GM18520 (cell line): ENCODE results near the gene IGF2BP1.

ENCODE experiments used
- ATAC-seq: cut with Tn5 transposase; IDR thresholded peaks from one replicate; pipeline ENCODE4 v1.9.1; 2021; ENCODE audit not compliant: unreplicated experiment

Gene IGF2BP1

DNA sequence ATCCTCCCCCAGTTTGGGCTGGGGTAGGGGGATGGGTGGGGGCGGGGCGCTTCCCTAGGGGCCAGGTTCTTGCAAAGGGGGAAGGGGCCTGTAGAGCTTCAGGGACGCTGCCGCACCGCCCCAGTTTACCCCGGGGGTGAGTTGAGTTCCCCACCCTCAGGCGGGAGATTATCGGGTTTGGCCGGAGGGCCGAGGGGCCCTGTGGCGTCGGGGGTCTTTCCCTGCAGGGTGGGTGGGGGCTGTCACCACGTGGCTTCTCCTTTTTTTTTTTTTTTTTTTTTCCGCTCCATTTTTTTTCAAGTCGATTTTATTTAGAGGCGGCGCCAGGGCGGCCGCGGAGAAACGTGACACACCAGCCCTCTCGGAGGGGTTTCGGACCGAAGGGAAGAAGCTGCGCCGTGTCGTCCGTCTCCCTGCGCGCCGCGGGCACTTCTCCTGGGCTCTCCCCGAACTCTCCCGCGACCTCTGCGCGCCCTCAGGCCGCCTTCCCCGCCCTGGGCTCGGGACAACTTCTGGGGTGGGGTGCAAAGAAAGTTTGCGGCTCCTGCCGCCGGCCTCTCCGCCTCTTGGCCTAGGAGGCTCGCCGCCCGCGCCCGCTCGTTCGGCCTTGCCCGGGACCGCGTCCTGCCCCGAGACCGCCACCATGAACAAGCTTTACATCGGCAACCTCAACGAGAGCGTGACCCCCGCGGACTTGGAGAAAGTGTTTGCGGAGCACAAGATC lies at the start of gene IGF2BP1:
Gene IGF2BP1, plus strand, starts transcription at position 283 of the 724 bp plus-strand sequence. Its CDS starts 361 bp downstream, at position 644.
- ATAC-seq, result no peak

DNA sequence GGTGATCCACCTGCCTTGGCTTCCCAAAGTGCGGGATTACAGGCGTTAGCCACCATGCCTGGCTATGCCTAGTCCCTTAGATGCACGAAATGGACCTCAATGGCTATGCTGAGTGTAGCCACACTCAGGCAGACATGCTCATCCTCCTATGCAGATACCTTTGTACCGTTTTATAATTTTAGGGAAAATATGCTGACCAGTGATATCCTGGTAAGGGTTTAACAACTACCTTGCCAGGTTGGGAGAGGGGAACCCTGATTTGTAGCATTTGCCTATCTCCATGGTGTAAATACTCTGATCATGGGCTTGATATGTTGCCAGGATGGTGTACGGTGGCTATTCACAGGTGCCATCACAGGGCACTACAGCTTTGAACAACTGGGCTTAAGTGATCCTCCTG lies 45.6 kb upstream of the IGF2BP1 start:
- no peak for ATAC-seq

DNA sequence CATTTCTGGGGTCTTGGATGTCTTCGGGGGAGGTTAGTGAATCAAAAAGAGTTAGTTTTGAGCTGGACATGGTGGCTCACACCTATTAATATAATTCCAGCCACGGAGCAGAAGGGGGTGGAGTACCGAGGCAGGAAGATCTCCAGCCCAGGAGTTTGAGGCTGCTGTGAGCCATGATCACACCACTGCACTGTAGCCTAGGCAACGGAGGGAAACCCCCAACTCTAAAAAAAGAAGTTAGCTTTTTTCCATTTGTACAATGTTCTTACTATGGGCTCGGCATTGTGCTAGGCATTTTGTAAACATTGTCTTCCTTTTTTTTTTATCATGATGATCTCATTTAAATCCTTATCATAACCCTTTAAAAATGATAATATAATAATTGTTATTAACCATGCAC lies 44.3 kb upstream of the IGF2BP1 start:
- ATAC-seq, result no peak

DNA sequence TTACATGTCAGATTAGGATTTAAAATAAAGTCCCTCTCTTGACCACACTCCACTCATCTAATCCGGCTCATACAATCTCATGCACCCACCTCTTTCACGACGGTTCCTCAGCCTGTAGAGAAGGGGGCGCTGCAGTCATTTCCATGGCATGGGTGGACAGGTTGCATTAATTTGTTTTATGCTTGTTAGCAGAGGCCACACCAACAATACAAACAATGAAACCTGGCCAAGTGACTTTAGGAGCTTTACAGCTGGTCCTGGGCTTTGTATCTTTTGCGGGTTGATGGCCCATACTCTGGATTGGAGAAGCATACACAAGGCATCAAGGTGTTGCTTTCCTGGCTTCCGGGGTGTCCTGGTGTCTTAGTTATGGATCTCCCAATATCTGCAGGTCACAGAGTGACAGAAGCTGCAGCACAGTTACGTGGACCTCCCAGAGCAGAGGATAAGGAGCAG lies 42.9 kb upstream of the IGF2BP1 start:
- no peak for ATAC-seq

DNA sequence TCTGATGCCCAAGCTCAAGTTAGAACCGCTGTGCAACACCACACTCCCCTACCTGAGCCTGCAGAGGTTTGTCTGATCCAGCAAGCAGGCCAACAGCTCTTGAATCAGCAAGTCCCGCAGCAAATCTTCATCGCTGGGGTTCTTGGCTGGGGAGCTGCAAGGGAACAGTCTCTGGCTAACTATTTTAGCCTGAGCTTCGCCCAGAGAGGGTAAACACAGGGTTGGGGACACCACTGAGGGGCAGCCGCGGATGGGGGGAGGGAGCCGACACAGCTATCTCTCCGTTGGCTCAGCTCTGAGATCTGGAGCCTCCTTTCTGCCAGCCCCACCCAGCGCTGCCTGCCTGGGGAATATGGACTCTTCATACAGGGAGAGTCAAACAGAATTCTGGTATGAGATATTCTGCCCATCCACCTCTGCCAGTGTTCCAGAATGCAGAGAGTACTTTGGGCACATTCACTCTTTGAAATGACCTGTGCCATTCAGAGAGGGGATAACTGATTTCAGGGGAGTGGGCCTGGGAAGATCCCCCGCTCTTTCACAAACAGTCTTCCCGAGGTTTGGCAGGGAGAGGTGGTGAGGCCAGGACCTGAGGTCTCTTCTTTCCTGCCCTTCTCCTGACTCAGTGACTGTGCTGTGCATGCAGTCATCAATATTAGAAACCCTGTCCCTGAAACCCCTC lies 36.2 kb upstream of the IGF2BP1 start:
- ATAC-seq, result no peak

DNA sequence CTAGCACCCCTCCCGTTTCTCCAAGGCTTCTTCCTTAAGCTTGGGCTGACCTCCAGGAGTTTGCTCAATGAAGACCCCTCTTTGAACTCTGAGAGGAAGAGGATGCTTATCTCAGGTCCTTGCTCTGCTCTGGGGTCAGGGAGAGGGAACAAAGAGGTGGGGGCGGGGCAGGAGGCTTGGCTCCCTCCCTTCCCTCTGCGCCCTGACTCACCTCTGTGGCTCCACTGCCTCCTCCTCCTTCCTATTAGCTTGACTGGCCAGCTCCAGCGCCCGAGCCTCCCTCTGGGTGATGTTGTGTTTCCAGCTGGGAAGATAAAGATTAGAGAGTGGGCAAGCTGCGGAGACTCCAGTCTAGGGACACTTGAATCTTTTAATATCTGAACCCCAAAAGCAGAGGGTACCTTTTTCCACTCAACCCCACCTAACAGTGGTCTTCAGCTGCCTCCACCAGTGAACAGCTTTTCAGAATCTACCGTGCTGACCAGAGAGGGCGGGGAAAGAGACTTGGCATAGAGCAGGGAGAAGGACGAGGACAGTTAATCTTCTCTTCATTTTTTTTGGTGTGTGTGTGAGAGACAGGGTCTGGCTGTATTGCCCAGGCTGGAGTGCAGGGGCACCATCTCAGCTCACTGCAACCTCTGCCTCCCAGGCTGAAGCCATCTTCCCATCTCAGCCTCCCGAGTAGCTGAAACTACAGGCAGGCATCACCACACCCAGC lies 35.5 kb upstream of the IGF2BP1 start:
- no peak for ATAC-seq

DNA sequence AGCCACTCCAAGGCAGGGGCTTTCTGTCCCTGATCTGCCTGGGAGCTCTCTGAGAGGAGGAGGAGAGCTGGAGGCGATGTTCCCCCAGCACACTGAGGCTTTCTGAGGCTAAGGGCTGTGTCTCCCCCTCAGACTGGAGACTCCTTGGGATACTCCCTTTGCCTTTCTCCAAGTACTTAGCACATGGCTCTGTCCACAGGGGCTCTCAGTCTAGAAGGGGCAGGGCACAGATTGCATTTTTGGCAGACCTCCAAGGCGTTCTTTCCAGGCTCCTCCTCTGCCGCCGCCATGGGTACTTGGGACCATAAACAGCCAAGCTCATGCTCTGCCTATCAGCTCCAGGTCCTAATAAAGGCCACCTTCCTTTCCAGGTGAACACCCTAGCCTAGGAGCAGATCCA lies 27.0 kb upstream of the IGF2BP1 start:
- ATAC-seq, result no peak

DNA sequence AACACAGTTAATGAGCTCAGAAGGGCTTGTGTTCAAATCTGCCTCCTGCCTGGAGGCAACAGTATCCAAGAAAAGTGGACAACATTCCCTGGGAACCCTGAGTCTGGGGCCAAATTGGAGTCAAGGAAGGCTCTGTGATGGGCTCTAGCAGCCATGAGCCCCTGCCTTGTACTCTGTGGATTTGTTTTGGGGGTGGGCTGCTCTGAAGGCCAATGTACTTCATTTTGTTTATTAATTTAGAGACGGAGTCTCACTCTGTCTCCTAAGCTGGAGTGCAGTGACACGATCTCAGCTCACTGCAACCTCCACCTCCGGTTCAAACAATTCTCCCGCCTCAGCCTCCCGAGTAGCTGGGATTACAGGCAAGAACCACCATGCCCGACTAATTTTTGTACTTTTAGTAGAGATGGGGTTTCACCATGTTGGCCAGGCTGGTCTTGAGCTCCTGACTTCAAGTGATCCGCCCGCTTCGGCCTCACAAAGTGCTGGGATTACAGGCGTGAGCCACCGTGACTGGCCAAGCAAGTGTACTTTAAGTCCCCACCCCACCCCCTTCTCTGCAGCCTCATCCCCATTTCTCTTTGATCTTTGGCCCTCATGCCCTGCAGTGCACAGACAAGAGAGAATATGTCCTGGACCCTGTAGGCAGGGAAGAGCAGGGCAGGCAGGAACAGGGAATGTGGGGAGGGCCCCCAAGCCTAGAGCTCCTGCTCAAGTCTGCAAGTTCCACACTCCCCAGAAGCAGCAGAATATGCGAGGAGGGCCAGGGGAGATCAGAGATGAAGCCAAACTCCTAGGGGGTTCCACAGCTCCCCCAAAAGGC lies 26.1 kb upstream of the IGF2BP1 start:
- ATAC-seq, result no peak

DNA sequence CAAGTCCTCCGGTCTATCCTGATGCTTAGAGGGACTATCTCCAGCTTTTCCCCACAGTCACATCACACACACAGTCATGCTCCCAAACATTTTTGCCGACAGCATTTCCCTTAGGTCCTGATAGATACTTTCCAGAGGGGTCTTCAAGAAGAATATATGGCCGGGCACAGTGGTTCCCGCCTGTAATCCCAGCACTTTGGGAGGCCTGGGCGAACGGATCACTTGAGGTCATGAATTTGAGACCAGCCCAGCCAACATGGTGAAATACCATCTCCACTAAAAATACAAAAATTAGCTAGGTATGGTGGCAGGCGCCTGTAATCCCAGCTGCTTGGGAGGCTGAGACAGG lies 24.5 kb upstream of the IGF2BP1 start:
- no peak for ATAC-seq

DNA sequence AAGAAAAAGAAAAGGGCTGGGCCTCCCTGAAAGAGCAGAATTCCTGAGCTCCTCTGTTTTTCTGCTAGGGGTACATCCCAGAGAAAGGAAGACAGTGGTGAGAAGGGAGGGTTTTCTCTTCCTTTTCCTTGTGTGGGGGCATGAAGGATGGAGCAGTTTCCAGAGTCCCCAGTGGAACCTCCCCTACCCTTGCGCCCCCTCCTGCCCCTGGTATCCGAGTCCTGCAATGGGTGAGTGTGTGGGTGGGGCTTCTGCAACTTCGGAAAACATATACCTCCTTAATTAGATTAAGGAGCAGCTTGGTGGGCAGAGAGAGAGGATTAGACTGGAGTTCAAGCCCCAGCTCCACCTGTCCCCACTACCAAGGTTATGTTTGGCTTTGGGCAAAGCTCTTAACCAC lies 23.4 kb upstream of the IGF2BP1 start:
- ATAC-seq, result no peak

DNA sequence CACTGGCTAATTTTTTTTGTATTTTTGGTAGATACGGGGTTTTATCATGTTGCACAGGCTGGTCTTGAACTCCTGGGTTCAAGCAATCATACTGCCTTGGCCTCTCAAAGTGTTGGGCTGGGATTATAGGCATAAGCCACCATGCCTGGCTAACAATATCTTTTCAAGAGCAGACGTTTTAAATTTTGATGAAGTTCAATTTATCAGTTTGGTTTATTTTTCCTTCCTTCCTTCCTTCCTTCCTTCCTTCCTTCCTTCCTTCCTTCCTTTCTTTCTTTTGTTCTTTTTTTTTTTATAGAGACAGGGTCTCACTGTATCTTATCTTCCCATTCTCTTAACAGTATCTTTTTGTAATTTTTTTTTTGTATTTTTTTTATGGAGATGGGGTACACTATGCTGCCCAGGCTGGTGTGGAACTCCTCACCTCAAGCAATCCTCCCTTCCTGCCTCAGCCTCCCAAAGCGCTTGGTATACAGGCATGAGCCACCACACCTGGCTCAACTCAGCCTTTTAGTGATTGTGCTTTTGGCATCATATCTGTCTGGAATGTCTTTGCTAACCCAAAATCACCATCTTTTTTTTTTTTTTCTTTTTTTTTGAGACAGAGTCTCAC lies 15.2 kb upstream of the IGF2BP1 start:
- ATAC-seq, result no peak

DNA sequence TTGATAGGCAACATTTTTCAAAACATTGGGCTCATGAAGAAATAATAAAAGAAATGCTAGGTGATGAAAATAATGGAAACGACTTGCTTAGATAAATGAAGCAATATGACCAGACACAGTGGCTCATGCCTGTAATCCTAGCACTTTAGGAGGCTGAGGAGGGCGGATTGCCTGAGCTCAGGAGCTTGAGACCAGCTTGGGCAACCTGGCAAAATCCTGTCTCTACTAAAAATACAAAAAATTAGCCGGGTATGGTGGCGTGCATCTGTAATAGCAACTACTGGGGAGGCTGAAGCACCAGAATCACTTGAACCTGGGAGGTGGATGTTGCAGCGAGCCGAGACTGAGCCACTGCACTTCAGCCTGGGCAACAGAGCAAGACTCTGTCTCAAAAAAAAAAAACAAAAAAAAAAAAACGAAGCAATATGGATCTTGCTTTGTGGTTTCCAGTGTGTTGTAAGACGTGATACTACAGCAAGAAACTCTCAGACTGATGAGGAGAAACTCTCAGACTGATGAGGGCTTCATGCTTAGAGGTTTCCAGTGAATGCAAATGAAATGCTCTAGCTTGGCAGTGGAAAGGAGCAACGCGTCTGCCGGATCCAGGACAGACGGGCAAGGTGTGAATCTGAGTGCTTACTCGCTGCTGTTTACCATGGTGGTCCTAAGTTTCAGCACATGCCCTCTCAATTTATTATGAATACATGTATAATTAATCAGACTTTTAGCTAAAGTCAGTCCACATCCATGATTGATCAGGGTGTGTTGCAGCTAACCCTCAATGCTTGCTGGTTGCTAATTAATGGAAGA lies 11.5 kb upstream of the IGF2BP1 start:
- no peak for ATAC-seq

DNA sequence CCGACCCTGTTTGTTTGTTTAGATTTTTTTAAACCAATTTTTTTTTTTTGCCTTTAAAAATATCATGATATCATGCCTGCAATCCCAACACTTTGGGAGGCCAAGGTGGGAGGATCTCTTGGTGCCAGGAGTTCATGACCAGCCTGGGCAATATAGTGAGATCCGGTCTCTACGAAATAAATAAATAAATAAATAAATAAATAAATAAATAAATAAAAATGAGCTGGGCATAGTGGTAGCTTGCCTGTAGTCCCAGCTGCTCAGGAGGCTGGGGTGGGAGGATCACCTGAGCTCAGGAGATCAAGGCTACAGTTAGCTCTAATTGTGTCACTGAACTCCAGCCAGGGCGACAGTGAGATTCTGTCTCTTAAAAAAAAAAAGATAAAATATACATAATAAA lies 8.1 kb upstream of the IGF2BP1 start:
- ATAC-seq, result no peak

DNA sequence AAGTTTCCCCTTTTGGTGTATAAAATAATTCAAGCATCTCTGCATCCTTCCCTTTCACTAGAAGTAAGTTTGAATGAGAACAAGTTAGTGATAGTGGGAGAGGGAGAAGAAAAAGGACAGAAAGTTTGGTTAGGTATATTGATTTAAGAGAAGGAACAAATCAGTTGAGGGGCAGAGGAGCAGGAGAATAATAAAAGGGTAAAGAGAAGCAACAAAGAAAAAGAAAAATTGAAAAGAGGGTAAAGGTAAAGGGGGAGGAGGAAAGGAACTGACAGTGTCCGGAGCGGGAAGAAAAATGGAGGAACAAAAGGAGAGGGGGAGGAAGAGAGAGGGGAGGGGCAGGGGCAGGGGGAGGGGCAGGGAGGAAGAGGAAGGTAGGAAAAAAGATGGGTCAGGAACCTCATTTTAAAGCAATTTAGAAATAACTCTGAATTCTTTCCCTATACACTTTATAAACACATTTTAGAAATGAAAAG lies 6.3 kb upstream of the IGF2BP1 start:
- ATAC-seq, result no peak

DNA sequence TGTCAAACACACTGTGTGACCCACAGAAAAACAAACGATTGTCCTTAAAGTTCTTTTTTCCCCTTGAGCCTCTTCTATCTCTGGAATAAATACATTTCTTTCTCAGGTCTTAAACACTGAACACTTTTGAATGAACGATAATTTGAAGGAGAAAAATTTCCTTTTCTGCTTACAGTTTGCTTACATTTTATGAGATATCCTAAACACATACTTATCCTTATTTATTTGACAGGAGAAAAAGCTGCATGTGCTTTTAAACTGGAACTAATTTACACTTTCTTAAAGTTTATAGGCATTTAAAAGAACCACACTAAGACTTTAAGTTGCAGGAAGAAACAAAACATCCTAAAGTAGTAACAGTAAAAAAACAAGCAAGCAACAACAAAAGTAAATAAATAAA lies 4.7 kb upstream of the IGF2BP1 start:
- no peak for ATAC-seq

DNA sequence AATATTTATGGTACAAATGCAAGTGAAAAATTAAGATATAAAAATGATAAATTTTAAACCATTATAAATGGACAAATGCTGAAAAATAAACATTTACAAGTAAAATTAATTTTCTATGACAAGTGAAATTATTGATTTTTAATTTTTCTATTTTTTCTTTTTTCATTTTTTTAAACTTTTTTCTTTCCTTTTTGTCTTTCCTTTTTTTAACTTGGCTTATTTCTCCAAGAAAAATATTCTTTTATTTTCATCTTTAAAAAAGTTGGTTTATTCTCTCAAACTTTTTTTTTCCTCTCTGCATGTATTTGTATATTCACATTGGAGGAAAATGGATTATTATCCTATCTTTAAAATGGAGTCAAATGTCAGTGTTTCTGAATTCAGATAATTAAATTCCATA lies 3.9 kb upstream of the IGF2BP1 start:
- ATAC-seq, result no peak

DNA sequence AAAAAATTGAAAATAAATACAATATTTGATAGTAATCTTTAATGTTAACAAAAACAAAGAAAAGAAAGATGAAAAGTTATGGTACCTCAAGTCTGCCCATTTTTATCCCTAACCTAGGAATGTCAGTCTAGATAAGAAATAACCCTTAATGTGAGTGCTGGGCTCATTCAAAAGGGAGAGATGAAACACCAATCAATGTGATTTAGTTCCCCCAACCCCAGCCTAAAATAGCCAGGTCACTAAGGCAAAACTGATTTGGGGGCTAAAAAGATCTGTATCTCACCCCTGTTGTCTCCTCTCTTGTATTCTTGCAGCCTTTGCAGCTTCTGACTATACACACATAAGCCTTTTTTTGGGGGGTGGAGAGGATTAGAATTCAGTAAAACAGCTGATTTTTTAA lies 3.2 kb upstream of the IGF2BP1 start:
- ATAC-seq, result no peak

DNA sequence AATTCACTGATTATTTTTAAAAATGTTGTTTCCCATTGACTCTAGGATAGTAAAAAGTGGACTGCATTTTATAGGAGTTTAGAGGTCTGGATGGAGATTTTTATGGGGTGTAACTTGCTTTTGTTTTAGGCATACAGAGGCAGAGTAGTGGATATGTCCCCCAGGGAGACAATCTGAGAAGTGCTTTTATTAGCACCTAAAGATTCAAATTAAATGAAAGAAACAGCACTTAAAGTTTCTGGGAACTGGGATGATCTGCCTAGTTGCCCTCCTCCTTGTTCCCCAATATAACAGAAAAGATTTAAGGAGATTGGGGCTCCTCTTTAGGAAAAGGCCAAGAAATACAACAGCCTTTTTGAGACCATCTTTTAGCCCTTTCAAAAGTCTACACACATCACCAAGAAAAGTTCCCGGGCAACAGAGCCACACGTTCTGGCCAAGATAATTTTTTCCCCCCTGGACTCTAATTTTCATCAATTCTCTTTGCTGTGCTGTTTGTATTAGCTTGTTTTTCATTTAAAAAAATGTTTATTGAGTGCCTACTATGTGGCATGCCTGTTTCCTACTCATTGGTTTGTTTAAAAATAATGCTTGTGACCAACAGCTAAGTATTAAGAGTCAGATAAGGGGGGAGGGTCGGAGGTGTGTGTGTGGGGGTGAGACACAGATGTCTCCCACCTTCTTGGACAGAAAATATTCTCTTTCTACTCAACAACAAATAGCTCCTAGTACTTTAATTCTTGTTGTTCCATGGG lies 2.5 kb upstream of the IGF2BP1 start:
- ATAC-seq, result no peak

DNA sequence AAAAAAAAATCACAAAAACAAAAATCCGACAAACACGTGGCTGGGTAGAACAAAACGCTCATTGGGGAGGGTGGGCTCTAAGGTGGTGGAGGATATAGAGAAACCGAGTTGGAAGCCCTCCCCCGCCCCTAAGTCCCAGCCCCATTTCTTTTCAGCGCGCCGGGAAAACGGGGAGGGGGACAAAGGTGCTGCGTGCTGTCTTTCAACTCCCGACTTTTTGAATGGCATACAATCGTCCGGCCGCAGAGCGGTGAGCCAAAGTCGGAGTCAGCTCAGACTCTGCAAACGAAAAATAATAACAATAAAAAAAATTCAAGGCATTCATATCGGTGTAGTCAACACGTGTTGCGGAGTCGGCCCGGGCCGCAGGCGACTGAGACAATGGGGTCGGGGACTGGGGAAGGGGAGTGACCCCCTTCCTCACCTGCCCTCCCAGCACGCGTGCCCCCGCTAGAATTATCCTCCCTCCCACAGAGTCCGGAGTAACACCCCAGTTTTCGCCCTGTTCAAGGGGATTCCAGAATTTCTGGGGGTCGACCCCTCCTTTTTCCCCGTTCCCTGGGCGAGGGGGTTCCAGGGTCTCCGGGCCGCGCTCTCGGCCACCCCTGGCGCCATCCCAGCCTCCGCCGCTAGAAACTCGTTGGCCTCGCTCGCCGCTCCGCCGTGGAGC lies 1.7 kb upstream of the IGF2BP1 start:
- ATAC-seq, result no peak
